ENCODE results near the gene IRAK1BP1. TPM values are rescaled to one million over a fixed set of nuclear protein-coding genes. Genes with fewer than 3 reads are reported as not detected.

The IRAK1BP1 gene
- total RNA-seq, 4 donors from 2014 or later, result 1.6 to 3.7 (median 2.9) TPM; not detected in 1

DNA sequence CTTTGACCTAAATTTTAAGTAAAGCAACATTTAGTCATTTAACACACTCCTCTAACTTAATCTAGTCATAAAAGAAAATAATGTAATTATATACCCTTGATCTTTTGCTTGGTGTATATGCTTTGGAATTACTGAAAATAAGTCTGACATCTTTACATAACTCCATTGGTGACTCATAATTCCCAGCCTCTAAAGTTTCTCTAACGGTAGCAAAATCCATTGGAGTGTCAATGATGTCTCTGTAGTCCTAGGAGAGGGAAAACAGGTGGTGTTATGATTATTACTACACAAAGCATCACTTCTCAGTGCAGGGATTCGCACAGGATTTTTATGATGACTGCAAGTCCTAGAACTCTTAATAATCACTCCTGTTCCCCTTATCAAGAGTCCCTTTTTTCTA, 80.2 kb downstream of the IRAK1BP1 start:
- TF ChIP-seq POLR2AphosphoS5 (IDR thresholded peaks at IDR 0.05), result no peak
- no peak for TF ChIP-seq POLR2A (IDR thresholded peaks at IDR 0.05)
- TF ChIP-seq, protein P1, sequence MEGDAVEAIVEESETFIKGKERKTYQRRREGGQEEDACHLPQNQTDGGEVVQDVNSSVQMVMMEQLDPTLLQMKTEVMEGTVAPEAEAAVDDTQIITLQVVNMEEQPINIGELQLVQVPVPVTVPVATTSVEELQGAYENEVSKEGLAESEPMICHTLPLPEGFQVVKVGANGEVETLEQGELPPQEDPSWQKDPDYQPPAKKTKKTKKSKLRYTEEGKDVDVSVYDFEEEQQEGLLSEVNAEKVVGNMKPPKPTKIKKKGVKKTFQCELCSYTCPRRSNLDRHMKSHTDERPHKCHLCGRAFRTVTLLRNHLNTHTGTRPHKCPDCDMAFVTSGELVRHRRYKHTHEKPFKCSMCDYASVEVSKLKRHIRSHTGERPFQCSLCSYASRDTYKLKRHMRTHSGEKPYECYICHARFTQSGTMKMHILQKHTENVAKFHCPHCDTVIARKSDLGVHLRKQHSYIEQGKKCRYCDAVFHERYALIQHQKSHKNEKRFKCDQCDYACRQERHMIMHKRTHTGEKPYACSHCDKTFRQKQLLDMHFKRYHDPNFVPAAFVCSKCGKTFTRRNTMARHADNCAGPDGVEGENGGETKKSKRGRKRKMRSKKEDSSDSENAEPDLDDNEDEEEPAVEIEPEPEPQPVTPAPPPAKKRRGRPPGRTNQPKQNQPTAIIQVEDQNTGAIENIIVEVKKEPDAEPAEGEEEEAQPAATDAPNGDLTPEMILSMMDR (IDR thresholded peaks at IDR 0.05), result no peak
- TF ChIP-seq EP300 (IDR thresholded peaks at IDR 0.05; ENCODE audit: low read depth), result no peak
- H3K4me3 ChIP-seq, result no peak overlapping the region
- WGBS, 2 donors (ENCODE audit: low coverage in 1 of 2), result 70 to 77% methylated on average over 2 of the region's 2 CpGs
- intact Hi-C loops (cut with DNase I; ENCODE audit: low total_unique reads), result no loop called here
- no peaks in the 10 kb centered on the region for H3K4me1 ChIP-seq
- H3K36me3 ChIP-seq, result peaks cover 0 to 90% (median 40%) of the 10 kb centered on the region in 4 donors
- H3K27ac ChIP-seq, result no peak overlapping the region
- DNase-seq, result no peak
- no peaks in the 10 kb centered on the region for H3K27me3 ChIP-seq
- in situ Hi-C loops (cut with MboI; ENCODE audit: low pct_ligation_motif_present in 1 of 4, low pct_unique_long_range_greater_than_20kb in 1 of 4, low sequenced_read_pairs in 3 of 4), result no loop called here
- peaks cover 4 to 9% of the 10 kb centered on the region in 2 donors for H3K9me3 ChIP-seq

DNA sequence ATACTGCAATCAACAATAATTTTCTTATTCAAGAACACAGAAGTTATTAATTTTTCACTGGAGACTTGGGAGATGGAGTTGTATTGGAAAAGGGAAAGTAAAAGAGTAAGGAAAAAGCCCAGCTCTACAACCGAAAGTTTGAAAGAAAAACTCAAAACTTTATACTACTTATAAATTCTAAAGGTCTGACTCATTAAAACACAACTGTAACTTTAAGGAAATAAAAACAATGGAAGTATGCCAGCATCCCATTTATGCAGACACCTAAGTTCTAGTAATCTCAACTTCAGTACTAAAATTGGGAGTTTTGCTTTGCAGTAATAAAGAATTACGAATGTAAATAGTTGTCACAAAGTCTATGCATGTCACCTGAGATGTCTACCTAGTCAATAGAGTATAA, 80.6 kb downstream of the IRAK1BP1 start:
- H3K4me1 ChIP-seq, result no peaks in the 10 kb centered on the region
- in situ Hi-C loops (cut with MboI; ENCODE audit: low pct_ligation_motif_present in 1 of 4, low pct_unique_long_range_greater_than_20kb in 1 of 4, low sequenced_read_pairs in 3 of 4), result no loop called here
- H3K36me3 ChIP-seq, result peaks cover 0 to 92% (median 41%) of the 10 kb centered on the region in 4 donors
- no peaks in the 10 kb centered on the region for H3K27me3 ChIP-seq
- intact Hi-C loops (cut with DNase I; ENCODE audit: low total_unique reads), result no loop called here
- no peak overlapping the region for H3K27ac ChIP-seq
- 75 to 85% methylated on average over 2 of the region's 2 CpGs for WGBS, 2 donors (ENCODE audit: low coverage in 1 of 2)
- no peak for DNase-seq
- peaks cover 4 to 9% of the 10 kb centered on the region in 2 donors for H3K9me3 ChIP-seq
- TF ChIP-seq EP300 (IDR thresholded peaks at IDR 0.05; ENCODE audit: low read depth), result no peak
- no peak for TF ChIP-seq POLR2AphosphoS5 (IDR thresholded peaks at IDR 0.05)
- TF ChIP-seq, protein P1 (IDR thresholded peaks at IDR 0.05), result no peak
- TF ChIP-seq POLR2A (IDR thresholded peaks at IDR 0.05), result no peak
- H3K4me3 ChIP-seq, result no peak overlapping the region

DNA sequence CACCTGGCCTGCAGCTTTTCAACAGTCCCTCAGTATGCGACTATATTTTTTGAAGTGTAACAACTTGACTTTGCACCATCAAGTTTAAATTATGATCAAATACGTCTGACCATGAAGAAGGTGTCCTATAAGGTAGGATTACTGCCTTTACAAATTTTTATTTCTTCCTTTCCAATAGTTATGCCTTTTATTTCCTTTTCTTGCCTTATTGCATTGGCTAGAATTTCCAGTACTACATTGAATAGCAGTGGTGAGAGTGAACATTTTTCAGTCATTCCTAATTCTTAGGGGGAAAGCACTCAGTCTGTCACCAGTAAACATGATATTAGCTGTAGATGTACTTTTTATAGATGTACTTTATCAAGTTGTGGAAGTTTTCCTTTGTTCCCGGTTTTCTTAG, 81.4 kb downstream of the IRAK1BP1 start:
- H3K36me3 ChIP-seq, result peaks cover 0 to 95% (median 42%) of the 10 kb centered on the region in 4 donors
- no peak overlapping the region for H3K4me3 ChIP-seq
- peaks cover 4 to 9% of the 10 kb centered on the region in 2 donors for H3K9me3 ChIP-seq
- H3K27me3 ChIP-seq, result no peaks in the 10 kb centered on the region
- H3K27ac ChIP-seq, result no peak overlapping the region
- H3K4me1 ChIP-seq, result no peaks in the 10 kb centered on the region
- in situ Hi-C loops (cut with MboI; ENCODE audit: low pct_ligation_motif_present in 1 of 4, low pct_unique_long_range_greater_than_20kb in 1 of 4, low sequenced_read_pairs in 3 of 4), result no loop called here
- no peak for DNase-seq
- intact Hi-C loops (cut with DNase I; ENCODE audit: low total_unique reads), result no loop called here
- TF ChIP-seq POLR2AphosphoS5 (IDR thresholded peaks at IDR 0.05) (no peak), EP300 (IDR thresholded peaks at IDR 0.05; ENCODE audit: low read depth) (no peak), POLR2A (IDR thresholded peaks at IDR 0.05) (no peak)
- TF ChIP-seq, protein P1 (IDR thresholded peaks at IDR 0.05), result no peak
- 93 to 99% methylated on average over 3 of the region's 3 CpGs for WGBS, 2 donors (ENCODE audit: low coverage in 1 of 2)

DNA sequence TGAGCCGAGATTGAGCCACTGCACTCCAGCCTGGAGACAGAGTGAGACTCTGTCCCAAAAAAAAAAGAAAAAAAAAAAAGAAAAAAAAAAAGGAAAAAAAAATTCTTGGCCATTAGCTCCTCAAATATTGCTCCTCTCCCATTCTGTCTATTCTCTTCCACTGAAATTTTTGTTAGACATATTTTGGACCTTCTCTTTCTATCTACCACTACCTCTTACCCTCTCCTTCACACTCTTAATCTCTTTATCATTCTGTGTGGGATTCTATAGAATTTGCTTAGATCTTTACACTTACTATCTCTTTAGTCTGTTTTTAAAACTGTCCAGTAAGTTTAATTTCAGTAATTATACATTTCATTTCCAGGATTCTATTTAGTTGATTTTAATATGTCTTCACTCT, 85.0 kb downstream of the IRAK1BP1 start:
- no peak overlapping the region for H3K27ac ChIP-seq
- no peaks in the 10 kb centered on the region for H3K27me3 ChIP-seq
- intact Hi-C loops (cut with DNase I; ENCODE audit: low total_unique reads), result no loop called here
- H3K36me3 ChIP-seq, result peaks cover 0 to 92% (median 32%) of the 10 kb centered on the region in 4 donors
- no peaks in the 10 kb centered on the region for H3K4me1 ChIP-seq
- TF ChIP-seq POLR2AphosphoS5 (IDR thresholded peaks at IDR 0.05) (no peak), EP300 (IDR thresholded peaks at IDR 0.05; ENCODE audit: low read depth) (no peak), POLR2A (IDR thresholded peaks at IDR 0.05) (no peak)
- TF ChIP-seq, protein P1 (IDR thresholded peaks at IDR 0.05), result no peak
- H3K4me3 ChIP-seq, result no peak overlapping the region
- 94 to 100% methylated on average over 1 of the region's 1 CpG for WGBS, 2 donors (ENCODE audit: low coverage in 1 of 2)
- in situ Hi-C loops (cut with MboI; ENCODE audit: low pct_ligation_motif_present in 1 of 4, low pct_unique_long_range_greater_than_20kb in 1 of 4, low sequenced_read_pairs in 3 of 4), result no loop called here
- H3K9me3 ChIP-seq, result peaks cover 4 to 9% of the 10 kb centered on the region in 2 donors
- no peak for DNase-seq

Other genes starting within 250 kb of the IRAK1BP1 start
- 10 to 100 TPM; 12.1 to 34.5 (median 20.7) TPM for gene PHIP, start 210.7 kb downstream of the IRAK1BP1 start, total RNA-seq

Data from transverse colon (tissue), 4 donors.